Smooth muscle cell (in vitro differentiated cells): ENCODE measurements around the gene RALGPS2. TPM values are rescaled to one million over a fixed set of nuclear protein-coding genes. Genes with fewer than 3 reads are reported as not detected.

Experiments used
- DNase-seq: peaks from one replicate; lab custom pipeline; 2025; ENCODE audit not compliant: unreplicated experiment; lab: John Stamatoyannopoulos, UW
- H2AFZ ChIP-seq: fragments of 200-600 bp; sonication (generic); 2 replicates; pipeline ENCODE4 v1.6.0; 2016; ENCODE audit warnings: antibody characterized with exemption, low read depth, mild to moderate bottlenecking
- H3F3A ChIP-seq: fragments of 200-600 bp; sonication (generic); 2 replicates; pipeline ENCODE4 v1.6.0; 2017; ENCODE audit warnings: antibody characterized with exemption, low read depth
- H3K27ac ChIP-seq: fragments of 200-600 bp; sonication (generic); 2 replicates; pipeline ENCODE4 v1.5.1; 2016; ENCODE audit warnings: low read depth, mild to moderate bottlenecking
- H3K27me3 ChIP-seq: fragments of 200-600 bp; sonication (generic); 2 replicates; pipeline ENCODE4 v1.6.1; 2016; ENCODE audit warnings: low read depth, mild to moderate bottlenecking
- H3K36me3 ChIP-seq: fragments of 200-600 bp; sonication (generic); 2 replicates; pipeline ENCODE4 v1.5.1; 2016; ENCODE audit warnings: low read depth
- H3K4me1 ChIP-seq: fragments of 200-600 bp; sonication (generic); 2 replicates; pipeline ENCODE4 v1.5.1; 2016; ENCODE audit warnings: low read depth
- H3K4me2 ChIP-seq: fragments of 200-600 bp; sonication (generic); 2 replicates; pipeline ENCODE4 v1.6.0; 2016; ENCODE audit warnings: mild to moderate bottlenecking
- H3K4me3 ChIP-seq: fragments of 200-600 bp; sonication (generic); 2 replicates; pipeline ENCODE4 v1.5.1; 2016; ENCODE audit warnings: mild to moderate bottlenecking
- H3K79me2 ChIP-seq: fragments of 200-600 bp; sonication (generic); 2 replicates; pipeline ENCODE4 v1.6.0; 2016; ENCODE audit warnings: low read depth, mild to moderate bottlenecking
- H3K9ac ChIP-seq: fragments of 200-600 bp; sonication (generic); 2 replicates; pipeline ENCODE4 v1.6.0; 2016; ENCODE audit warnings: low read depth
- H3K9me3 ChIP-seq: fragments of 200-600 bp; sonication (generic); replicated peaks from 2 replicates; pipeline ENCODE4 v1.5.1; 2016; ENCODE audit warnings: low read depth
- H4K20me1 ChIP-seq: fragments of 200-600 bp; sonication (generic); 2 replicates; pipeline ENCODE4 v1.6.0; 2016; ENCODE audit warnings: low read depth
- WGBS: methylation state at CpG from one replicate; pipeline ENCODE4 v1.1.7; 2016; ENCODE audit warnings: low lambda C conversion rate; 5-methylcytosine and 5-hydroxymethylcytosine counted together
- polyA plus RNA-seq: library from polyadenylated mRNA; unstranded; fragments of >200 nt; fragmentation: Nextera tagmentation; extraction: Ambion mirVana; gene quantifications from 2 replicates; pipeline ENCODE4 v1.2.1, GENCODE V29; 2016
- total RNA-seq: library from RNA; depleted of rRNA; stranded (reverse); fragments of >200 nt; gene quantifications from 2 replicates; pipeline ENCODE4 v1.2.3, GENCODE V29; 2014
- TF ChIP-seq, protein P1 (sequence below): fragments of 200-600 bp; sonication (generic); IDR thresholded peaks from 2 replicates; pipeline ENCODE4 v1.5.1; 2017; ENCODE audit warnings: borderline replicate concordance, mild to moderate bottlenecking, antibody characterized with exemption; ENCODE audit not compliant: insufficient read depth, poor library complexity, severe bottlenecking

RALGPS2 gene
- total and polyA plus RNA-seq, 2 experiments from 2014 or later: 4.7 to 23.8 TPM

DNA sequence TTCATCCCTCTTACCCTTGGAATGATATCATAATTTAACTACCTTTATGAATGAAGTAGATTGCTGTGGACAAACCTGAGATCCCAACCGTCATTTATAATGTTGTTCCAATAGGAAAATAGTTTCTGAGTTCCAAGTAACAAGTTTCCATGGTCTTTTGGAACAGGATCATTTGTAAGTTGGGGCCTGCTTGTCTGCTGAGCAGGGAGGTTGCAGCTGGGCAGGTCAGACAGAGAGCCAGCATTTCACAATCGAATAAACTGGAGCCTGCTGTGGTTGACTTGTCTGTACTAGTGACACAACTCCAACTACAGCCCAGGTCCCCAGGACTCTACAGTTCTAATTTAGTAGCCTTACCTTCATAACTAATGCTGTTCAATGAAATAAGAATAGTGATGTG, 18.6 kb upstream of the RALGPS2 start:
- peaks cover 6% of the 10 kb centered on the region for H3K27me3 ChIP-seq
- H3K79me2 ChIP-seq: no peaks in the 10 kb centered on the region
- DNase-seq: no peak
- no peaks in the 10 kb centered on the region for H3K9me3 ChIP-seq
- WGBS: 75% methylated on average over 2 of the region's 2 CpGs
- H3F3A ChIP-seq: no peaks in the 10 kb centered on the region
- no peak overlapping the region for H2AFZ ChIP-seq
- no peaks in the 10 kb centered on the region for H3K36me3 ChIP-seq
- no peak overlapping the region for H3K9ac ChIP-seq
- peaks cover 8% of the 10 kb centered on the region for H3K4me1 ChIP-seq
- H4K20me1 ChIP-seq: no peaks in the 10 kb centered on the region
- H3K27ac ChIP-seq: no peak overlapping the region
- TF ChIP-seq, protein P1, sequence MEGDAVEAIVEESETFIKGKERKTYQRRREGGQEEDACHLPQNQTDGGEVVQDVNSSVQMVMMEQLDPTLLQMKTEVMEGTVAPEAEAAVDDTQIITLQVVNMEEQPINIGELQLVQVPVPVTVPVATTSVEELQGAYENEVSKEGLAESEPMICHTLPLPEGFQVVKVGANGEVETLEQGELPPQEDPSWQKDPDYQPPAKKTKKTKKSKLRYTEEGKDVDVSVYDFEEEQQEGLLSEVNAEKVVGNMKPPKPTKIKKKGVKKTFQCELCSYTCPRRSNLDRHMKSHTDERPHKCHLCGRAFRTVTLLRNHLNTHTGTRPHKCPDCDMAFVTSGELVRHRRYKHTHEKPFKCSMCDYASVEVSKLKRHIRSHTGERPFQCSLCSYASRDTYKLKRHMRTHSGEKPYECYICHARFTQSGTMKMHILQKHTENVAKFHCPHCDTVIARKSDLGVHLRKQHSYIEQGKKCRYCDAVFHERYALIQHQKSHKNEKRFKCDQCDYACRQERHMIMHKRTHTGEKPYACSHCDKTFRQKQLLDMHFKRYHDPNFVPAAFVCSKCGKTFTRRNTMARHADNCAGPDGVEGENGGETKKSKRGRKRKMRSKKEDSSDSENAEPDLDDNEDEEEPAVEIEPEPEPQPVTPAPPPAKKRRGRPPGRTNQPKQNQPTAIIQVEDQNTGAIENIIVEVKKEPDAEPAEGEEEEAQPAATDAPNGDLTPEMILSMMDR: no peak
- H3K4me3 ChIP-seq: no peak overlapping the region
- no peak overlapping the region for H3K4me2 ChIP-seq

- H3K9me3 ChIP-seq: no peaks in the 10 kb centered on the region
- DNase-seq: no peak
- H3F3A ChIP-seq: no peaks in the 10 kb centered on the region
- 64% methylated on average over 2 of the region's 2 CpGs for WGBS
- H4K20me1 ChIP-seq: no peaks in the 10 kb centered on the region
- no peak overlapping the region for H2AFZ ChIP-seq
- H3K79me2 ChIP-seq: no peaks in the 10 kb centered on the region
- peaks cover 16% of the 10 kb centered on the region for H3K27me3 ChIP-seq
- H3K4me2 ChIP-seq: no peak overlapping the region
- no peak overlapping the region for H3K9ac ChIP-seq
- no peak overlapping the region for H3K4me3 ChIP-seq
- no peaks in the 10 kb centered on the region for H3K4me1 ChIP-seq
- no peaks in the 10 kb centered on the region for H3K36me3 ChIP-seq
- TF ChIP-seq, protein P1: no peak
- H3K27ac ChIP-seq: no peak overlapping the region
These were observed 11.8 kb upstream of the RALGPS2 start for GRCh38 chr1:178713259-178713658.

GRCh38 chr1:178714453-178714852, 10.6 kb upstream of the RALGPS2 start:
- Histone ChIP-seq H3K9me3 (no peaks in the 10 kb centered on the region), H2AFZ (no peak overlapping the region), H3K79me2 (no peaks in the 10 kb centered on the region), H4K20me1 (no peaks in the 10 kb centered on the region), H3K27ac (no peak overlapping the region), H3K4me2 (no peak overlapping the region), H3K27me3 (peaks cover 10% of the 10 kb centered on the region), H3K9ac (no peak overlapping the region), H3F3A (no peaks in the 10 kb centered on the region), H3K4me3 (no peak overlapping the region), H3K4me1 (no peaks in the 10 kb centered on the region), H3K36me3 (no peaks in the 10 kb centered on the region)
- 96% methylated on average over 4 of the region's 4 CpGs for WGBS
- DNase-seq: no peak
- TF ChIP-seq, protein P1: no peak

DNA sequence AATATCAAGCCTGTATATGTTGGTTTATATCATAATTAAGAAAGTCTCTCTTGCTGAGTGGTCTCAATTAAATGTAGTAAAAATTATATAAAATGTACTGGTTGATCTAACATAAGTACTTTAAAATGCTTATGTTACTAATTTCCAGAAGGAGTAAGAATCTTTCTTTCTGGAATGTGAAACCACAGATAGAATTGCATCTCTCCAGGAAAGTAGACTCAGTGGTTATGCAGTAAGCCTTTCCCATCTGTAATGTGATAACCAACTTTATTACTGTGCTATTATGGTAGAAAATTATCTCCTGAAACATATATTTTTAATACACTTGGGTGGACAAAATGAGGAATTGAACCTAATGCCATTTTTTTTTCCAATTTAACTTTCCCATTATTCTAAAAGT, 8.9 kb upstream of the RALGPS2 start:
- Histone ChIP-seq H3K4me3 (no peak overlapping the region), H3K4me2 (no peak overlapping the region), H3K79me2 (no peaks in the 10 kb centered on the region), H3K9me3 (no peaks in the 10 kb centered on the region), H3K36me3 (no peaks in the 10 kb centered on the region), H4K20me1 (no peaks in the 10 kb centered on the region), H3K9ac (no peak overlapping the region), H3K27ac (no peak overlapping the region), H3F3A (no peaks in the 10 kb centered on the region), H2AFZ (no peak overlapping the region), H3K4me1 (no peaks in the 10 kb centered on the region), H3K27me3 (peaks cover 10% of the 10 kb centered on the region)
- DNase-seq: no peak
- TF ChIP-seq, protein P1: no peak
